ENCODE measurements around the gene IFNA6.

The IFNA6 gene

GRCh38 chr9:21326526-21327139 is 24.1 kb downstream of the IFNA6 start:
- no peak for DNase-seq

GRCh38 chr9:21324047-21324446 is 26.6 kb downstream of the IFNA6 start:
- no peak for DNase-seq

- no peak for DNase-seq
These were observed 27.7 kb downstream of the IFNA6 start for GRCh38 chr9:21322911-21323461.

GRCh38 chr9:21320465-21320864 is 30.2 kb downstream of the IFNA6 start:
- DNase-seq, result no peak

- peak; percentile 26 for DNase-seq
These were observed 32.4 kb downstream of the IFNA6 start for GRCh38 chr9:21317956-21318923.

- no peak for DNase-seq
These were observed 33.8 kb downstream of the IFNA6 start for GRCh38 chr9:21316860-21317259.

- no peak for DNase-seq
These were observed 34.5 kb downstream of the IFNA6 start for GRCh38 chr9:21316032-21316842.

- DNase-seq, result no peak
These were observed 36.5 kb downstream of the IFNA6 start for GRCh38 chr9:21314152-21314551.

- no peak for DNase-seq
These were observed 38.8 kb downstream of the IFNA6 start for GRCh38 chr9:21311889-21312288.

- no peak for DNase-seq
These were observed 45.5 kb downstream of the IFNA6 start, which contains the start of gene IFNA5 for GRCh38 chr9:21305213-21305612. Gene IFNA5, minus strand, starts transcription at chr9:21305313. Its CDS starts 57 bp downstream, at chr9:21305256.

All from activated naive CD4-positive, alpha-beta T cell treated with anti-CD3 and anti-CD28 coated beads, Interleukin-2, amount 50 U/mL, for 16 hours (primary cell).